Gastroesophageal sphincter (tissue), 3 donors: ENCODE results near the gene CHRNA9.

Experiments
- CTCF ChIP-seq, 4 experiments: fragments of 200-600 bp in 2 of 4; fragments of 450-650 bp in 2 of 4; sonication (generic) in 1 of 4; IDR thresholded peaks; one replicate each; pipeline ENCODE4 v1.5.1; 2017 to 2019; ENCODE audit warnings: antibody characterized with exemption in 4 of 4, mild to moderate bottlenecking in 2 of 4, moderate library complexity in 2 of 4
- EP300 ChIP-seq: sonication (generic); formaldehyde crosslinking; IDR thresholded peaks from one replicate; pipeline ENCODE4 v1.6.1; 2017; ENCODE audit warnings: antibody characterized with exemption, mild to moderate bottlenecking
- POLR2A ChIP-seq, 2 donors: fragments of 450-650 bp; IDR thresholded peaks; one replicate each; pipeline ENCODE4 v1.6.1; 2017; ENCODE audit warnings: antibody characterized with exemption in 2 of 2, mild to moderate bottlenecking in 2 of 2, moderate library complexity in 1 of 2

DNA sequence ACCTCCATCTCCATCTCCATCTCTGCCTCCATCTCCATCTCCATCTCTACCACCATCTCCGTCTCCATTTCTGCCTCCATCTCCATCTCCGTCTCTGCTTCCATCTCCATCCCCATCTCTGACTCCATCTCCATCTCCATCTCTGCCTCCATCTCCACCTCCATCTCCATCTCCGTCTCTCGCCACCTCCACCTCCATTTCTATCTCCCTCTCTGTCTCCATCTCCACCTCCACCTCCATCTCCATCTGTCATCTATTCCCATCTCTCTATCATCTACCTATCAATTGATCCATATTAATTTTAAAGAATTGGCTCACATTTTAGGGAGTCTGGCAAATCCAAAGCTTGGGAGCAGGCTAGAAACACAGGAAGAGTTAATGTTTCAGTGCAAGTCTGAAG, 39.6 kb upstream of the CHRNA9 start:
- TF ChIP-seq CTCF (IDR thresholded peaks at IDR 0.05) (no peak), EP300 (no peak), POLR2A (IDR thresholded peaks at IDR 0.05) (no peak)
